BE2C (cell line): ENCODE data around the gene PCP4.
"Not testable (repeated sequence)": the region's sequence is repeated elsewhere in the genome, so short reads cannot be mapped to it uniquely, and the experiment has no call there.

Source experiments
- DNase-seq: peaks from one replicate; pipeline ENCODE4 v3.0.0-alpha.2; 2020
- H3K27me3 ChIP-seq: fragments of 250-450 bp; sonication (Bioruptor Pico); 2 replicates; pipeline ENCODE4 v1.5.1; 2020; ENCODE audit warnings: mild to moderate bottlenecking
- H3K36me3 ChIP-seq: fragments of 250-450 bp; sonication (Bioruptor Pico); 2 replicates; pipeline ENCODE4 v1.5.1; 2020; ENCODE audit warnings: mild to moderate bottlenecking
- H3K4me1 ChIP-seq: fragments of 250-450 bp; sonication (Bioruptor Pico); 2 replicates; pipeline ENCODE4 v1.5.1; 2020
- H3K4me3 ChIP-seq: 2 replicates; pipeline ENCODE4 v1.5.1; 2011; ENCODE audit warnings: low read depth, low read length
- H3K9me3 ChIP-seq: fragments of 250-450 bp; sonication (Bioruptor Pico); 2 replicates; pipeline ENCODE4 v1.5.1; 2020
- CTCF ChIP-seq: IDR thresholded peaks from 2 replicates; pipeline ENCODE4 v1.5.1; 2012; ENCODE audit warnings: mild to moderate bottlenecking, low read depth, low read length

The PCP4 gene

GRCh38 chr21:39885119-39885848, 18.0 kb downstream of the PCP4 start:
- TF ChIP-seq CTCF = no peak
- Histone ChIP-seq H3K4me3 (no peak overlapping the region), H3K9me3 (no peaks in the 10 kb centered on the region), H3K4me1 (no peaks in the 10 kb centered on the region), H3K27me3 (no peaks in the 10 kb centered on the region; the same call in 1 of the 2 replicates), H3K36me3 (no peaks in the 10 kb centered on the region)
- DNase-seq = peak; percentile 58

GRCh38 chr21:39888848-39889247, 21.6 kb downstream of the PCP4 start:
- no peaks in the 10 kb centered on the region for H3K4me1 ChIP-seq
- no peaks in the 10 kb centered on the region for H3K36me3 ChIP-seq
- H3K27me3 ChIP-seq = no peaks in the 10 kb centered on the region
- no peak for DNase-seq
- H3K9me3 ChIP-seq = no peaks in the 10 kb centered on the region
- no peak for TF ChIP-seq CTCF
- H3K4me3 ChIP-seq = no peak overlapping the region

GRCh38 chr21:39891111-39891510, 23.9 kb downstream of the PCP4 start:
- no peak for TF ChIP-seq CTCF
- H3K9me3 ChIP-seq = no peaks in the 10 kb centered on the region

GRCh38 chr21:39891863-39892262, 24.6 kb downstream of the PCP4 start:
- H3K27me3 ChIP-seq, H3K4me1 ChIP-seq, DNase-seq, H3K4me3 ChIP-seq, H3K36me3 ChIP-seq, H3K9me3 ChIP-seq: not testable (repeated sequence)

More at GRCh38 chr21:39891111-39891510, 23.9 kb downstream of the PCP4 start:
- Histone ChIP-seq H3K4me1 (no peaks in the 10 kb centered on the region), H3K4me3 (no peak overlapping the region), H3K36me3 (no peaks in the 10 kb centered on the region), H3K27me3 (no peaks in the 10 kb centered on the region)
- no peak for DNase-seq

GRCh38 chr21:39900491-39900890, 33.3 kb downstream of the PCP4 start:
- H3K4me1 ChIP-seq = no peaks in the 10 kb centered on the region
- H3K36me3 ChIP-seq = no peaks in the 10 kb centered on the region
- no peak overlapping the region for H3K4me3 ChIP-seq
- no peak for DNase-seq
- no peaks in the 10 kb centered on the region for H3K27me3 ChIP-seq
- no peaks in the 10 kb centered on the region for H3K9me3 ChIP-seq
- TF ChIP-seq CTCF = no peak

GRCh38 chr21:39900911-39901310, 33.7 kb downstream of the PCP4 start:
- Histone ChIP-seq H3K4me1 (no peaks in the 10 kb centered on the region), H3K9me3 (no peaks in the 10 kb centered on the region), H3K36me3 (no peaks in the 10 kb centered on the region), H3K27me3 (no peaks in the 10 kb centered on the region), H3K4me3 (no peak overlapping the region)
- TF ChIP-seq CTCF = no peak
- no peak for DNase-seq
